ENCODE data around the gene OR56A1. TPM values are rescaled to one million over a fixed set of nuclear protein-coding genes. Genes with fewer than 3 reads are reported as not detected.

The OR56A1 gene
- total RNA-seq, 2 donors from 2014 or later: not detected

DNA sequence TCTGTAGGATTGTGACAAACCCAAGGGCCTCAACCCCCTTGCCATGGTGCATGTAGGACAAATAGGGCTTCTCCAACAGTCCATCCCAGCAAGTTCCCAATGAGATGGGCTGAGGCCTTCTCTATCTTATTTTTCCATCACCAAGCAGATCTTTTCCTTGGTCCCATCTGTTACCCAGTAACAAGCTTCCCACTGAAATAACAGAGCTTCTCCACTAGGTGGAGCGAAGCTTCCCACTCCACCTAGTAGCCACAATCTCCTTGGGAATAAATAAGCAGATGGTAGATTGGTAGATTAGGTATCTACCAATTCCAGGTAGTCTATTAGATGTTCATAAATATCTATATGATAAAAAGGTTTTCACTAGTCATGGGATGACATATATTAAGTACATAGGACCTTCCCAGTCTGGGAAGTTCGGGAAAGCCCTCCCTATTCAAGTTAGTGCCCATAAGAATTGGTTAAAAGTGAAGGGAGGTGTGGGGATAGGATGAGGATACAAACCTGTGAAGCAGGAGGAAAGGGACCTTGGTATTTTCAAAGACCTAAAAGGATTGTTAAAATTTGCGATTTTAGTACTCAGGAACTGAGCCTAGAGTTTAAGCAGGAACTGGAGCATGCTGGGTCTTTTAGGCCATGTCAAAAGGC, 37.8 kb downstream of the OR56A1 start:
- DNase-seq (ENCODE audit: low spot score): no peak
- no peaks in the 10 kb centered on the region for H3K4me1 ChIP-seq (ENCODE audit: control insufficient read depth in 1 of 2, low read depth in 2 of 2)

GRCh38 chr11:5992150-5992549, 38.4 kb downstream of the OR56A1 start:
- DNase-seq (ENCODE audit: low spot score) (no peak), ATAC-seq (ENCODE audit: insufficient number of reproducible peaks, low FRiP score, low read depth) (no peak)
- Histone ChIP-seq H3K27ac (no peak overlapping the region), H3K4me3 (no peak overlapping the region), H3K4me1 (ENCODE audit: control insufficient read depth in 1 of 2, low read depth in 2 of 2) (no peaks in the 10 kb centered on the region), H3K9me3 (no peaks in the 10 kb centered on the region), H3K27me3 (replicated peaks; ENCODE audit: insufficient read depth) (no peaks in the 10 kb centered on the region), H3K36me3 (no peaks in the 10 kb centered on the region)
- TF ChIP-seq, protein P1, sequence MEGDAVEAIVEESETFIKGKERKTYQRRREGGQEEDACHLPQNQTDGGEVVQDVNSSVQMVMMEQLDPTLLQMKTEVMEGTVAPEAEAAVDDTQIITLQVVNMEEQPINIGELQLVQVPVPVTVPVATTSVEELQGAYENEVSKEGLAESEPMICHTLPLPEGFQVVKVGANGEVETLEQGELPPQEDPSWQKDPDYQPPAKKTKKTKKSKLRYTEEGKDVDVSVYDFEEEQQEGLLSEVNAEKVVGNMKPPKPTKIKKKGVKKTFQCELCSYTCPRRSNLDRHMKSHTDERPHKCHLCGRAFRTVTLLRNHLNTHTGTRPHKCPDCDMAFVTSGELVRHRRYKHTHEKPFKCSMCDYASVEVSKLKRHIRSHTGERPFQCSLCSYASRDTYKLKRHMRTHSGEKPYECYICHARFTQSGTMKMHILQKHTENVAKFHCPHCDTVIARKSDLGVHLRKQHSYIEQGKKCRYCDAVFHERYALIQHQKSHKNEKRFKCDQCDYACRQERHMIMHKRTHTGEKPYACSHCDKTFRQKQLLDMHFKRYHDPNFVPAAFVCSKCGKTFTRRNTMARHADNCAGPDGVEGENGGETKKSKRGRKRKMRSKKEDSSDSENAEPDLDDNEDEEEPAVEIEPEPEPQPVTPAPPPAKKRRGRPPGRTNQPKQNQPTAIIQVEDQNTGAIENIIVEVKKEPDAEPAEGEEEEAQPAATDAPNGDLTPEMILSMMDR (IDR thresholded peaks at IDR 0.05): no peak

More for the DNA sequence above, 37.8 kb downstream of the OR56A1 start:
- TF ChIP-seq, protein P1 (IDR thresholded peaks at IDR 0.05): peak; percentile 34
- Histone ChIP-seq H3K27ac (no peak overlapping the region), H3K36me3 (no peaks in the 10 kb centered on the region), H3K4me3 (no peak overlapping the region), H3K27me3 (replicated peaks; ENCODE audit: insufficient read depth) (no peaks in the 10 kb centered on the region), H3K9me3 (no peaks in the 10 kb centered on the region)
- ATAC-seq (ENCODE audit: insufficient number of reproducible peaks, low FRiP score, low read depth): no peak

- TF ChIP-seq, protein P1 (IDR thresholded peaks at IDR 0.05): no peak
- no peaks in the 10 kb centered on the region for H3K4me1 ChIP-seq (ENCODE audit: control insufficient read depth in 1 of 2, low read depth in 2 of 2)
- no peaks in the 10 kb centered on the region for H3K9me3 ChIP-seq
- H3K4me3 ChIP-seq: no peak overlapping the region
- DNase-seq (ENCODE audit: low spot score) (no peak), ATAC-seq (ENCODE audit: insufficient number of reproducible peaks, low FRiP score, low read depth) (no peak)
- H3K27me3 ChIP-seq (replicated peaks; ENCODE audit: insufficient read depth): no peaks in the 10 kb centered on the region
- no peaks in the 10 kb centered on the region for H3K36me3 ChIP-seq
- no peak overlapping the region for H3K27ac ChIP-seq
These were observed 41.4 kb downstream of the OR56A1 start for GRCh38 chr11:5989203-5989602.

GRCh38 chr11:5986885-5987284, 43.7 kb downstream of the OR56A1 start, which contains the start of gene OR52L1:
Gene OR52L1, minus strand, starts transcription at chr11:5986985. Its CDS starts 55 bp downstream, at chr11:5986930.
- DNase-seq (ENCODE audit: low spot score) (no peak), ATAC-seq (ENCODE audit: insufficient number of reproducible peaks, low FRiP score, low read depth) (no peak)
- Histone ChIP-seq H3K4me3 (no peak within 1 kb of the TSS), H3K36me3 (no peaks in the 10 kb centered on the region), H3K9me3 (no peaks in the 10 kb centered on the region), H3K27me3 (replicated peaks; ENCODE audit: insufficient read depth) (no peaks in the 10 kb centered on the region), H3K4me1 (ENCODE audit: control insufficient read depth in 1 of 2, low read depth in 2 of 2) (no peaks in the 10 kb centered on the region), H3K27ac (no peak within 1 kb of the TSS)
- TF ChIP-seq, protein P1 (IDR thresholded peaks at IDR 0.05): no peak

DNA sequence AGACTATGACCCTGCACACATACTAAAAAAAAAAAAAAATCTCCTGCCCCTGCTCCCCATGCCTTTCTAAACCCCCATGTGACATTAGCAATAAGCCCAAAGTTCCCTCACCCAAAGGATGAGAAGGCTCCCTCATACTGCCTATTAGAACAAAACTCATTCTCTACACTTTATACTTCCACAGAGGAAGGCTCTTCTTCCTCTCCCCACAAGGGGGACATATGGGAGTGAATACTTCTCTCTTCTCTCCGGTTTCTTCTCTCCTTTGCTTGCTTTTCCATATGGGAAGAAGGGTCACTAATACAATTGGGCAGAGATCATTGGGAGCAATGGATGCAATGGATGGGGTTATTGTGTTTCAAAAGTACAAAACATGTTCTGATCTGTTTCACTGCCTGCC, 47.1 kb downstream of the OR56A1 start:
- ATAC-seq (ENCODE audit: insufficient number of reproducible peaks, low FRiP score, low read depth) (no peak), DNase-seq (ENCODE audit: low spot score) (no peak)
- H3K4me3 ChIP-seq: no peak overlapping the region
- no peaks in the 10 kb centered on the region for H3K36me3 ChIP-seq
- H3K9me3 ChIP-seq: no peaks in the 10 kb centered on the region
- H3K27me3 ChIP-seq (replicated peaks; ENCODE audit: insufficient read depth): no peaks in the 10 kb centered on the region
- H3K27ac ChIP-seq: no peak overlapping the region
- no peaks in the 10 kb centered on the region for H3K4me1 ChIP-seq (ENCODE audit: control insufficient read depth in 1 of 2, low read depth in 2 of 2)
- TF ChIP-seq, protein P1 (IDR thresholded peaks at IDR 0.05): no peak
